Caco-2 (cell line): Measurements from ENCODE around the gene SNN. TPM values are rescaled to one million over a fixed set of nuclear protein-coding genes. Genes with fewer than 3 reads are reported as not detected.

Experiments used
- BruUV-seq: library from RNA; stranded (reverse); fragments of 400-500 nt; replicated peaks from 2 replicates; lab custom pipeline; 2021; lab: Mats Ljungman, UMichigan
- CTCF ChIA-PET: fragments of 300-600 bp; sonication (Branson Sonifier 250); formaldehyde crosslinking; loops from one replicate; lab custom pipeline; 2022; ENCODE audit warnings: antibody characterized with exemption; lab: Charles Lee
- POLR2A ChIA-PET: fragments of 300-600 bp; sonication (Branson Sonifier 250); formaldehyde crosslinking; loops from one replicate; lab custom pipeline; 2022; ENCODE audit warnings: antibody characterized with exemption; lab: Charles Lee
- DNase-seq, 2 experiments: peaks; one replicate each; pipeline versions ENCODE4 v3.0.0 to v3.0.0-alpha.2; 2020 to 2022
- H3K27me3 ChIP-seq: replicated peaks from 2 replicates; pipeline ENCODE4 v1.6.0; 2011; ENCODE audit warnings: low read length; ENCODE audit not compliant: control insufficient read depth, insufficient read depth
- H3K36me3 ChIP-seq: 2 replicates; pipeline ENCODE4 v1.5.1; 2011; ENCODE audit warnings: low read length; ENCODE audit not compliant: control insufficient read depth, insufficient read depth
- H3K4me1 ChIP-seq: fragments of 250-450 bp; sonication (Bioruptor Pico); 2 replicates; pipeline ENCODE4 v1.5.1; 2020; ENCODE audit warnings: mild to moderate bottlenecking
- H3K4me3 ChIP-seq: 2 replicates; pipeline ENCODE4 v1.5.1; 2011; ENCODE audit warnings: low read depth, mild to moderate bottlenecking, control low read depth, low read length
- H3K9me3 ChIP-seq: fragments of 250-450 bp; sonication (Bioruptor Pico); 2 replicates; pipeline ENCODE4 v1.5.1; 2020; ENCODE audit warnings: mild to moderate bottlenecking, moderate library complexity
- H3K27ac Mint-ChIP-seq: one replicate; pipeline ENCODE4 v1.8.0; 2022; ENCODE audit warnings: mixed read lengths; ENCODE audit not compliant: unreplicated experiment
- H3K27me3 Mint-ChIP-seq: one replicate; pipeline ENCODE4 v1.8.0; 2022; ENCODE audit warnings: mixed read lengths; ENCODE audit not compliant: insufficient read depth, unreplicated experiment
- H3K36me3 Mint-ChIP-seq: one replicate; pipeline ENCODE4 v1.8.0; 2022; ENCODE audit warnings: mild to moderate bottlenecking, mixed read lengths; ENCODE audit not compliant: insufficient read depth, unreplicated experiment
- H3K4me1 Mint-ChIP-seq: one replicate; pipeline ENCODE4 v1.8.0; 2022; ENCODE audit warnings: low read depth, mixed read lengths; ENCODE audit not compliant: unreplicated experiment
- H3K4me3 Mint-ChIP-seq: one replicate; pipeline ENCODE4 v1.8.0; 2022; ENCODE audit warnings: mild to moderate bottlenecking, moderate library complexity, mixed read lengths; ENCODE audit not compliant: unreplicated experiment
- H3K9me3 Mint-ChIP-seq: one replicate; pipeline ENCODE4 v1.8.0; 2022; ENCODE audit warnings: mixed read lengths; ENCODE audit not compliant: unreplicated experiment
- intact Hi-C: fragments of 100-400 bp; cut with micrococcal nuclease; formaldehyde crosslinking; loops from one replicate; pipeline ENCODE4 v1.10.0; 2022; ENCODE audit not compliant: unreplicated experiment
- total RNA-seq: library from RNA; stranded (reverse); gene quantifications from 2 replicates; pipeline ENCODE4 v1.2.3, GENCODE V29; 2022
- TF ChIP-seq, protein P1 (sequence below), 2 experiments: fragments of 200-600 bp in 1 of 2; IDR thresholded peaks; 1 replicate in 1 of 2; 2 replicates in 1 of 2; pipeline versions ENCODE4 v1.5.1 to v1.8.0; 2011 to 2022; ENCODE audit warnings: antibody characterized with exemption in 1 of 2, control low read depth in 1 of 2, inconsistent platforms in 1 of 2, low read depth in 1 of 2, low read length in 1 of 2, mild to moderate bottlenecking in 1 of 2, moderate library complexity in 1 of 2; ENCODE audit not compliant: insufficient read depth in 1 of 2, severe bottlenecking in 1 of 2, unreplicated experiment in 1 of 2

The SNN gene
- total RNA-seq, 1 experiment from 2014 or later = 12.8 TPM

DNA sequence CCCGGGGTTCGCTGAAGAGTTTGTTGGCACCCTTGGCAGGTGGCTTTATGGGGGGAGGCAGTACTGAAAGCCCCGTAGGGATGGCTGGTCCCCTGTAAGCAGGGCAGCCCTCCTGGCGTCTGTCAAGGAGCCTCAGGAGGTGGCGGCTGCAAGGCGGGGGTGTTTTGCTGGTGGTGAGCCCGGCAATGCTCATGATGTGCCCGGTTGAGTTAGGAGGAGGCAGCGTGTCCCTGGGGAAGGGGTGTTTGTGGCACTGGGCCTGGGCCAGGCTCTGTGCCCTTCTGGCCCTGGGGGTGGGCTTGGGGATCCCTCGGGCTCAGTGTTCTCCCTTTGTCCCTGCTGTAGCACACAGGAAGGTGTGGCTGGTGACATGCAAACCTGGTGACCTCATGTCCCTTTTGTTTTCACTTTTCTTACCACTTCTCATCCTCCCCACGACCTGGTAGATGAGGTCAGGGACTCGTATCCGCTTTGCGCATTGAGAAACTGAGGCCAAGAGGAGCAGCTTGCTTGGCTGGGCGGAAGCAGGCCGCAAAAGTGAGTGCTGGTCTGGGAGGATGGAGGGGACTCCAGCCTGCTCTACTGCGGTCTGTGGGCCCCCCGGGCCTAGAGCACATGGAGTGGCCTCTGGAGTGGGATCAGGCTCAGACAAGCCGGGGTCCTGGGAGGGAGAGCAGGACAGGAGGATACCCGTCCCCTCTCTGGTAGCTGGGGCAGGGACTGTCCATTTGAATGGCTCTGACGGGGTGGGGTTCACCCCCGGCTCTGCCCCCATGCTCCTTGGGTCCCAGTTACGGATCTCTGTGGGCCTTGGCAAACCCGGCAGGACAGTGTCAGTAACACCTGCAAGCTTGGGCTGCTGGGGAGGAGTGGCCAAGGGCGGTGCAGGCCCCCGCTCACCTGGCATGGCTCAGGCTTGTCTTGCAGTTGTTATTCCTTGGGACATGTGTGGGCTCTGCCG, 2.2 kb downstream of the SNN start:
- POLR2A ChIA-PET = interaction anchor here (0.6 kb wide), 1 partner anchor 33 kb away, joined by 9 read pairs; no protein-coding TSS in a partner anchor
- Histone ChIP-seq H3K36me3 (no peaks in the 10 kb centered on the region), H3K9me3 (no peaks in the 10 kb centered on the region), H3K27me3 (no peaks in the 10 kb centered on the region), H3K4me3 (no peak overlapping the region), H3K4me1 (peaks cover 6% of the 10 kb centered on the region)
- H3K9me3 Mint-ChIP-seq = no peaks in the 10 kb centered on the region
- DNase-seq = no peak
- H3K36me3 Mint-ChIP-seq = peaks cover 12% of the 10 kb centered on the region
- no peaks in the 10 kb centered on the region for H3K27me3 Mint-ChIP-seq
- CTCF ChIA-PET = no interaction called here
- intact Hi-C loops = no loop called here
- H3K4me3 Mint-ChIP-seq = no peak overlapping the region
- TF ChIP-seq, protein P1, sequence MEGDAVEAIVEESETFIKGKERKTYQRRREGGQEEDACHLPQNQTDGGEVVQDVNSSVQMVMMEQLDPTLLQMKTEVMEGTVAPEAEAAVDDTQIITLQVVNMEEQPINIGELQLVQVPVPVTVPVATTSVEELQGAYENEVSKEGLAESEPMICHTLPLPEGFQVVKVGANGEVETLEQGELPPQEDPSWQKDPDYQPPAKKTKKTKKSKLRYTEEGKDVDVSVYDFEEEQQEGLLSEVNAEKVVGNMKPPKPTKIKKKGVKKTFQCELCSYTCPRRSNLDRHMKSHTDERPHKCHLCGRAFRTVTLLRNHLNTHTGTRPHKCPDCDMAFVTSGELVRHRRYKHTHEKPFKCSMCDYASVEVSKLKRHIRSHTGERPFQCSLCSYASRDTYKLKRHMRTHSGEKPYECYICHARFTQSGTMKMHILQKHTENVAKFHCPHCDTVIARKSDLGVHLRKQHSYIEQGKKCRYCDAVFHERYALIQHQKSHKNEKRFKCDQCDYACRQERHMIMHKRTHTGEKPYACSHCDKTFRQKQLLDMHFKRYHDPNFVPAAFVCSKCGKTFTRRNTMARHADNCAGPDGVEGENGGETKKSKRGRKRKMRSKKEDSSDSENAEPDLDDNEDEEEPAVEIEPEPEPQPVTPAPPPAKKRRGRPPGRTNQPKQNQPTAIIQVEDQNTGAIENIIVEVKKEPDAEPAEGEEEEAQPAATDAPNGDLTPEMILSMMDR (IDR thresholded peaks at IDR 0.05; ENCODE audit: insufficient read depth in 1 of 2, low read depth in 1 of 2, low read length in 1 of 2, severe bottlenecking in 1 of 2, unreplicated experiment in 1 of 2) = no peak
- H3K4me1 Mint-ChIP-seq = peaks cover 6% of the 10 kb centered on the region
- H3K27ac Mint-ChIP-seq = no peak overlapping the region
- BruUV-seq = no TSS peak

DNA sequence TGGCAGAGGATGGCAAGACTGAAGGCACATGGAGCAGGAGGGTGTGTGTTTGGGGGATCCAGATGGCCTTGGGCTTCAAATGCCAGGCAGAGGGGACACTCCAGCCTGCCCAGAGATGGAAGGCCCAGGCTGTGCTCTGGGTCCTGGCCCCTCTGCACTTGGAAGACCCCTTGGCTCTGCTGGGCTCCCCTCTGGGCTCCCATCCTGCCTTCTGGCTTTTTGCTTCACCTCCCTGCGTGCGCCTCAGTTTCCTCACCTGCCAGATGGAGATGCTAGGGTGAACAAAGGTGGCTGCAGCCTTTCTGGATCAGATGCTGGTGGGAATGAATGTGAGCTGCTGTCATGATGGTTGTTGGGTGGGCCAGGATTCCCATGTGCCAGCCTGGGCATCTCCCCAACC, 3.0 kb downstream of the SNN start:
- no TSS peak for BruUV-seq
- TF ChIP-seq, protein P1 (IDR thresholded peaks at IDR 0.05; ENCODE audit: insufficient read depth in 1 of 2, low read depth in 1 of 2, low read length in 1 of 2, severe bottlenecking in 1 of 2, unreplicated experiment in 1 of 2) = no peak
- no peaks in the 10 kb centered on the region for H3K9me3 ChIP-seq
- peaks cover 13% of the 10 kb centered on the region for H3K4me1 ChIP-seq
- ChIA-PET CTCF (no interaction called here), POLR2A (interaction anchor here (0.6 kb wide), 1 partner anchor 34 kb away, joined by 9 read pairs; no protein-coding TSS in a partner anchor)
- intact Hi-C loops = no loop called here
- Mint-ChIP-seq H3K4me3 (no peak overlapping the region), H3K27me3 (no peaks in the 10 kb centered on the region), H3K4me1 (peaks cover 6% of the 10 kb centered on the region), H3K9me3 (no peaks in the 10 kb centered on the region), H3K27ac (no peak overlapping the region), H3K36me3 (peaks cover 19% of the 10 kb centered on the region)
- H3K4me3 ChIP-seq = no peak overlapping the region
- no peak for DNase-seq
- no peaks in the 10 kb centered on the region for H3K27me3 ChIP-seq
- H3K36me3 ChIP-seq = peaks cover 3% of the 10 kb centered on the region; the same call in 1 of the 2 replicates

DNA sequence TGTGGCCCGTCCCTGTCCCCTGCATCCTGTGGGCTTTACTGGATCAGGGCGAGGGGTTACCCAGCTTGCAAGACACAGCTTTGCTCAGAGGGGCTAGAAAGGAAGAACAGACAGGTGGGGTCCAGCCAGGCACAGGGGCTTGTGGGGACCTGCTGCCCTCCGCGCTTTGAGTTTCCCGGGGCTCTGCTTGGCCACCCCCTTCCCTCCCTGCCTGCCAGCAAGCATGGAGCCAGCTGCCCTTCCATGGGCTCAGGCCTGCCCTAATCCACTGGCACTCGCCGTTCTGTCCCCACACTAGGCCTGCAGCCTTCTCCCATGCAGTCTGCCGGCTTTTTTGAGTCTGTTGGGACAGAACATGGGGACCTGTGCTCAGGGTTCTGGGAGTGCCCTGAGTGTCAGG, 3.4 kb downstream of the SNN start:
- Mint-ChIP-seq H3K4me3 (no peak overlapping the region), H3K9me3 (no peaks in the 10 kb centered on the region), H3K27ac (no peak overlapping the region), H3K4me1 (peaks cover 6% of the 10 kb centered on the region), H3K36me3 (peaks cover 19% of the 10 kb centered on the region), H3K27me3 (no peaks in the 10 kb centered on the region)
- TF ChIP-seq, protein P1 (IDR thresholded peaks at IDR 0.05; ENCODE audit: insufficient read depth in 1 of 2, low read depth in 1 of 2, low read length in 1 of 2, severe bottlenecking in 1 of 2, unreplicated experiment in 1 of 2) = no peak
- H3K4me1 ChIP-seq = peaks cover 13% of the 10 kb centered on the region
- intact Hi-C loops = no loop called here
- no peak for DNase-seq
- no TSS peak for BruUV-seq
- no peak overlapping the region for H3K4me3 ChIP-seq
- ChIA-PET CTCF (no interaction called here), POLR2A (no interaction called here)
- H3K9me3 ChIP-seq = no peaks in the 10 kb centered on the region
- no peaks in the 10 kb centered on the region for H3K27me3 ChIP-seq
- H3K36me3 ChIP-seq = peaks cover 3% of the 10 kb centered on the region; the same call in 1 of the 2 replicates
